HepG2 (cell line): Measurements from ENCODE around the gene RIOK2. TPM values are rescaled to one million over a fixed set of nuclear protein-coding genes. Genes with fewer than 3 reads are reported as not detected.

Experiments
- ATAC-seq: fragments of 200-7000 bp; cut with Tn5 transposase; 3 replicates; pipeline ENCODE4 v1.9.1; 2020; ENCODE audit warnings: mild to moderate bottlenecking, moderate library complexity
- BruUV-seq: library from RNA; stranded (reverse); fragments of 400-500 nt; replicated peaks from 2 replicates; lab custom pipeline; 2021; lab: Mats Ljungman, UMichigan
- CTCF ChIA-PET: fragments of 300-600 bp; formaldehyde crosslinking; extraction: SDS; loops from one replicate; lab custom pipeline; 2021; ENCODE audit warnings: low total read pairs, inconsistent platforms, low intra/inter-chr PET ratio; lab: Yijun Ruan, JAX
- POLR2A ChIA-PET: fragments of 350-600 bp; sonication (Branson Sonifier 250); formaldehyde crosslinking; loops from one replicate; lab custom pipeline; 2020; ENCODE audit warnings: antibody characterized with exemption, inconsistent platforms; lab: Yijun Ruan, JAX
- DNase-seq: peaks from one replicate; pipeline ENCODE4 v3.0.0-alpha.2; 2015; ENCODE audit warnings: low spot score
- FAIRE-seq: peaks from 3 replicates; lab custom pipeline; 2011; peaks lifted over from hg19 to GRCh38; lab: Jason Lieb, UNC
- H2AFZ ChIP-seq: one replicate; pipeline ENCODE4 v1.6.1; 2011; ENCODE audit warnings: low read length, inconsistent platforms
- H3K27ac ChIP-seq: fragments of 300-600 bp; 3 replicates; pipeline ENCODE4 v1.8.0; 2011; ENCODE audit warnings: mixed run types, mild to moderate bottlenecking, mixed read lengths, low read length, inconsistent platforms; ENCODE audit not compliant: insufficient read depth; ENCODE audit errors: extremely low read length
- H3K27me3 ChIP-seq, 2 experiments: fragments of 200-600 bp in 1 of 2; 2 replicates in 1 of 2; 3 replicates in 1 of 2; pipeline versions ENCODE4 v1.6.0 to v1.8.0; 2011; ENCODE audit warnings: low read length in 2 of 2, mild to moderate bottlenecking in 2 of 2, moderate library complexity in 2 of 2, inconsistent platforms in 1 of 2; ENCODE audit not compliant: insufficient read depth in 2 of 2, control insufficient read depth in 1 of 2
- H3K36me3 ChIP-seq, 2 experiments: fragments of 200-600 bp in 1 of 2; replicated peaks in 1 of 2; 2 replicates in 1 of 2; 3 replicates in 1 of 2; pipeline versions ENCODE4 v1.5.1 to v1.8.0; 2011; ENCODE audit warnings: low read length in 2 of 2, inconsistent platforms in 1 of 2; ENCODE audit not compliant: insufficient read depth in 2 of 2, control insufficient read depth in 1 of 2
- H3K4me1 ChIP-seq: 2 replicates; pipeline ENCODE4 v1.5.1; 2012; ENCODE audit warnings: low read length, inconsistent platforms; ENCODE audit not compliant: insufficient read depth
- H3K4me2 ChIP-seq: 2 replicates; pipeline ENCODE4 v1.6.0; 2011; ENCODE audit warnings: low read depth, low read length, inconsistent platforms
- H3K4me3 ChIP-seq, 3 experiments: fragments of 200-600 bp in 1 of 3; sonication (generic), shearing (Covaris generic) in 1 of 3; replicated peaks in 1 of 3; 2 replicates each; pipeline ENCODE4 v1.5.1; 2011 to 2016; ENCODE audit warnings: low read length in 3 of 3, inconsistent platforms in 2 of 3, low read depth in 2 of 3, mild to moderate bottlenecking in 2 of 3, control low read depth in 1 of 3, mixed read lengths in 1 of 3; ENCODE audit not compliant: insufficient read depth in 1 of 3
- H3K79me2 ChIP-seq: one replicate; pipeline ENCODE4 v1.6.1; 2011; ENCODE audit warnings: low read length, inconsistent platforms; ENCODE audit not compliant: insufficient read depth
- H3K9ac ChIP-seq: 2 replicates; pipeline ENCODE4 v1.6.0; 2011; ENCODE audit warnings: mild to moderate bottlenecking, low read depth, low read length, inconsistent platforms; ENCODE audit not compliant: insufficient read depth
- H3K9me3 ChIP-seq: 2 replicates; pipeline ENCODE4 v1.5.1; 2012; ENCODE audit warnings: mild to moderate bottlenecking, low read length
- H4K20me1 ChIP-seq: 2 replicates; pipeline ENCODE4 v1.6.0; 2011; ENCODE audit warnings: inconsistent platforms, mild to moderate bottlenecking, low read length, moderate library complexity; ENCODE audit not compliant: insufficient read depth
- CC2D1A ChIP-seq: sonication (generic); formaldehyde crosslinking; IDR thresholded peaks from 2 replicates; pipeline ENCODE4 v1.8.1; 2023; ENCODE audit warnings: mild to moderate bottlenecking, missing genetic modification reagents
- DR1 ChIP-seq: sonication (generic); formaldehyde crosslinking; IDR thresholded peaks from 2 replicates; pipeline ENCODE4 v1.8.0; 2021; ENCODE audit warnings: mild to moderate bottlenecking, missing genetic modification reagents, inconsistent platforms
- HMG20A ChIP-seq: IDR thresholded peaks from 2 replicates; pipeline ENCODE4 v1.6.1; 2016; ENCODE audit warnings: borderline replicate concordance
- SP5 ChIP-seq: IDR thresholded peaks from 2 replicates; pipeline ENCODE4 v1.6.1; 2016; ENCODE audit warnings: low read depth, borderline replicate concordance
- SRF ChIP-seq: IDR thresholded peaks from 2 replicates; pipeline ENCODE4 v1.6.1; 2011; ENCODE audit warnings: mild to moderate bottlenecking, low read depth, low read length, moderate library complexity
- TBX3 ChIP-seq: fragments of 450-650 bp; IDR thresholded peaks from 2 replicates; pipeline ENCODE4 v1.6.1; 2017; ENCODE audit warnings: antibody characterized with exemption, mild to moderate bottlenecking, inconsistent platforms, borderline replicate concordance
- ZBTB3 ChIP-seq: sonication (generic); formaldehyde crosslinking; IDR thresholded peaks from 2 replicates; pipeline ENCODE4 v1.4.0; 2020; ENCODE audit warnings: low read depth, mild to moderate bottlenecking, moderate library complexity, missing genetic modification reagents, borderline replicate concordance
- ZBTB49 ChIP-seq: sonication (generic); formaldehyde crosslinking; IDR thresholded peaks from 2 replicates; pipeline ENCODE4 v1.4.0; 2020; ENCODE audit warnings: missing genetic modification reagents, borderline replicate concordance
- ZFP62 ChIP-seq: sonication (generic); formaldehyde crosslinking; IDR thresholded peaks from 2 replicates; pipeline ENCODE4 v1.4.0; 2020; ENCODE audit warnings: missing genetic modification reagents
- ZNF800 ChIP-seq: sonication (generic); formaldehyde crosslinking; IDR thresholded peaks from 2 replicates; pipeline ENCODE4 v1.4.0; 2020; ENCODE audit warnings: missing genetic modification reagents
- WGBS: methylation state at CpG from one replicate; pipeline ENCODE4 v1.1.6; 2017; ENCODE audit warnings: low lambda C conversion rate; 5-methylcytosine and 5-hydroxymethylcytosine counted together
- in situ Hi-C: cut with HindIII; loops from 2 replicates; pipeline ENCODE4 v1.10.0; 2017; ENCODE audit warnings: low pct_unique_long_range_greater_than_20kb; ENCODE audit not compliant: extremely low pct_ligation_motif_present
- intact Hi-C: fragments of 100-400 bp; cut with micrococcal nuclease; formaldehyde crosslinking; loops from one replicate; pipeline ENCODE4 v1.10.0; 2022; ENCODE audit not compliant: unreplicated experiment
- polyA plus RNA-seq, 8 experiments: library from polyadenylated mRNA; depleted of rRNA in 3 of 8; stranded (reverse) in 7 of 8; unstranded in 1 of 8; fragments of >200 nt; fragmentation: Illumina TruSeq in 4 of 8; extraction: Trizol in 4 of 8; gene quantifications; 2 replicates each; pipeline versions ENCODE4 v1.2.1 to v1.2.3, GENCODE V29; 2011 to 2016; ENCODE audit warnings: low read depth in 4 of 8, missing spikeins in 1 of 8, mixed read lengths in 1 of 8; ENCODE audit not compliant: insufficient read depth in 1 of 8
- total RNA-seq, 5 experiments: library from RNA; depleted of rRNA; stranded (reverse); fragments of >200 nt; fragmentation: Illumina TruSeq; extraction: Trizol; gene quantifications; 2 replicates each; pipeline ENCODE4 v1.2.3, GENCODE V29; 2016; ENCODE audit warnings: low read depth in 1 of 5

RIOK2 gene
- total and polyA plus RNA-seq, 2 of the 13 experiments (the other 11 are each of a cell fraction or from before 2014, with no cell fraction given) = 8.1 to 46.6 TPM

- no peak for FAIRE-seq
Observed at GRCh38 chr5:97131139-97131710, 51.8 kb downstream of the RIOK2 start.

GRCh38 chr5:97127727-97128126 lies 55.3 kb downstream of the RIOK2 start:
- Histone ChIP-seq H2AFZ (no peak overlapping the region), H4K20me1 (no peaks in the 10 kb centered on the region), H3K27ac (no peak overlapping the region), H3K9ac (no peak overlapping the region), H3K27me3 (no peaks in the 10 kb centered on the region; a peak in 1 of 5 replicates), H3K4me2 (no peak overlapping the region), H3K9me3 (no peaks in the 10 kb centered on the region), H3K79me2 (no peaks in the 10 kb centered on the region), H3K4me1 (no peaks in the 10 kb centered on the region), H3K4me3 (no peak overlapping the region), H3K36me3 (no peaks in the 10 kb centered on the region)
- intact Hi-C loops (no loop called here), in situ Hi-C loops (no loop called here)
- CTCF ChIA-PET = no interaction called here
- BruUV-seq = no TSS peak
- POLR2A ChIA-PET = no interaction called here
- no peak for DNase-seq
- FAIRE-seq = no peak
- 89% methylated on average over 1 of the region's 1 CpG for WGBS
- no peak for ATAC-seq
- TF ChIP-seq DR1 (no peak), SRF (no peak), ZFP62 (CRISPR knock-in tag) (no peak), ZBTB3 (no peak), ZNF800 (no peak), HMG20A (CRISPR knock-in tag) (no peak), TBX3 (no peak), SP5 (CRISPR knock-in tag) (no peak), CC2D1A (CRISPR knock-in tag) (no peak)

More at GRCh38 chr5:97131139-97131710, 51.8 kb downstream of the RIOK2 start:
- Histone ChIP-seq H3K4me1 (no peaks in the 10 kb centered on the region), H2AFZ (no peak overlapping the region), H3K4me2 (no peak overlapping the region), H3K4me3 (no peak overlapping the region), H3K27me3 (no peaks in the 10 kb centered on the region; a peak in 1 of 5 replicates), H3K9me3 (no peaks in the 10 kb centered on the region), H3K36me3 (no peaks in the 10 kb centered on the region), H3K79me2 (no peaks in the 10 kb centered on the region), H3K9ac (no peak overlapping the region), H3K27ac (no peak overlapping the region)
- ChIA-PET CTCF (no interaction called here), POLR2A (no interaction called here)
- ATAC-seq = no peak
- DNase-seq = no peak
- in situ Hi-C loops = no loop called here
- no peak for TF ChIP-seq ZBTB49 (CRISPR knock-in tag)
- TF ChIP-seq, all 625 proteins: peak for 0
- BruUV-seq = no TSS peak
- H4K20me1 ChIP-seq = no peaks in the 10 kb centered on the region
- intact Hi-C loops = no loop called here
